ENCODE data around the gene PRKG2. TPM values are rescaled to one million over a fixed set of nuclear protein-coding genes. Genes with fewer than 3 reads are reported as not detected.

The PRKG2 gene
- polyA plus RNA-seq, 3 donors = 0.16 to 0.56 (median 0.29) TPM

DNA sequence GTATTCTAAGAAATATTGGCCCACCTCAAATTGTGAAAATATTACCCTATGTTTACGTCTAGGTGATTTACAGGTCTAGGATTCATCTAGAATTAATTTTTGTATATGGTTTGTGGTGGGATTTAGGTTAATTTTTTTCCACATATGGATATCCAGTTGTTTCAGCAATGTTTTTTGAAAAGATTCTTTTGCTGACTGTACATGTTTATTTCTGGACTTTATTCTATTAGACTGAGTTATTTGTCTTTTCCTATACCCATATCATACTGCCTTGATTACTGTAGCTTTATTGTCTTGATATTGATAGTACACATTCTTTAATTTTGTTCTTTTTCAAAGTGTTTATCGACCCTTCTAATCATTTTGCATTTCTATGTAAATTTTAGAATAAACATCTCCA is 83.5 kb downstream of the PRKG2 start:
- 77 to 94% (median 90%) methylated on average over 2 of the region's 2 CpGs for WGBS, 3 donors
- no peak overlapping the region for H3K27ac ChIP-seq (ENCODE audit: low read depth, low read length)

DNA sequence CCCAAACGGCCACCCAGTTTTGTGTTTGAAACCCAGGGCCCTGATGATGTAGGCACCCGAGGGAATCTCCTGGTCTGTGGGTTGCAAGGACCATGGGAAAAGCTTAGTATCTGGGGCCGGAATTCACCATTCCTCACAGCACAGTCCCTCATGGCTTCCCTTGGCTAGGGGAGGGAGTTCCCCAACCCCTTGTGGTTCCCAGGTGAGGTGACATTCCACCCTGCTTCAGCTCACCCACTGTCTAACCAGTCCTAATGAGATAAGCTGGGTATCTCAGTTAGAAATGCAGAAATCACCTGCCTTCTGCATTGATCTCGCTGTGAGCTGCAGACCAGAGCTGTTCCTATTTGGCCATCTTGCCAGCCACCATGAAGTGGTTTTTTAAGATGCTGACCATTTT is 84.0 kb downstream of the PRKG2 start:
- 74 to 85% (median 81%) methylated on average over 4 of the region's 4 CpGs for WGBS, 3 donors

DNA sequence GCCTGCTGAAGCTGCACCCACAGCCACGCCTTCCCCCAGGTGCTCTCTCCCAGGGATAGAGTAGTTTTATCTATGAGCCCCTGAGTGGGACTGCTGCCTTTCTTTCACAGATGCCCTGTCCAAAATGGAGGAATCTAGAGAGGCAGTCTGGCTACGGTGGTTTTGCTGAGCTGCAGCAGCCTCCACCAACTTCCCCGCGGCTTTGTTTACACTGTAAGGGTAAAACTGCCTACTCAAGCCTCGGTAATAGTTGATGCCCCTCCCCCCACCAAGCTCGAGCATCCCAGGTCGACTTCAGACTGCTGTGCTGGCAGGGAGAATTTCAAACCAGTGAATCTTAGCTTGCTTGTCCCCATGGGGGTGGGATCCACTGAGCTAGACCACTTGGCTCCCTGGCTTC is 84.5 kb downstream of the PRKG2 start:
- H3K27ac ChIP-seq (ENCODE audit: low read depth, low read length) = no peak overlapping the region
- WGBS, 3 donors = 48 to 66% (median 62%) methylated on average over 7 of the region's 7 CpGs

More for the DNA sequence above, 84.0 kb downstream of the PRKG2 start:
- no peak overlapping the region for H3K27ac ChIP-seq (ENCODE audit: low read depth, low read length)

DNA sequence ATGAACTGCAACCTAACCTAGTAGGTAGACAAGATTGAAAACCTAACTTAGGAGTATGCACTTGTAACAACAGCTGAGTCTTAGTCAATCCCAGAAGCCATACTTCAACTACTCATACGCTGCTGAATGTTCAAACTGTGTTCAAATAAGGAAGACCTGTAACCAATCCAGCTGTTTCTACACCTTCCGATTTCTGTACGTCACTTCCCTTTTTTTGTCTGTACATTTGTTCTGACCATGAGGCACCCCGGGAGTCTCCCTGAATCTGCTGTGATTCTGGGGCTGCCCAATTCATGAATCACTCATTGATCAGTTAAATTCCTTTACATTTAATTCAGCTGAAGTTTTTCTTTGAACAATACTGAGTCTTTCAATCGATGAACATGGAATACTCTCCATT is 95.0 kb downstream of the PRKG2 start:
- no peak overlapping the region for H3K27ac ChIP-seq (ENCODE audit: low read depth, low read length)
- 76 to 88% (median 76%) methylated on average over 5 of the region's 5 CpGs for WGBS, 3 donors

DNA sequence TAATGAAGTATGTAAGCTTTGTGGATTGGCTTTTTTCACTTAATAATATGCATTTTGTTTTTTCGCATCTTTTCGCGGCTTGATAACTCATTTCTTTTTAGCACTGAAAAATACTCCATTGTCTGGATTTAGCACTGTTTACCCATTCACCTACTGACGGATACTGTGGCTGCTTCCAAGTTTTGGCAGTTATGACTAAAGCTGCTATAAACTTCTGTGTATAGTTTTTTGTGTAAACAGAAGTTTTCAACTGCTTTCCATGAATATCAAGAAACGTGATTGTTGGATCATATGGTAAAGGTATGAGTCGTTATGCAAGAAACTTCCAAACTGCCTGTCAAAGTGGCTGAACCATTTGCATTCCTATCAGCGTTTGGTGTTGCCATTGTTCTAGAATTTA is 96.9 kb downstream of the PRKG2 start:
- H3K27ac ChIP-seq (ENCODE audit: low read depth, low read length) = no peak overlapping the region
- WGBS, 3 donors = 65 to 91% (median 85%) methylated on average over 7 of the region's 7 CpGs

DNA sequence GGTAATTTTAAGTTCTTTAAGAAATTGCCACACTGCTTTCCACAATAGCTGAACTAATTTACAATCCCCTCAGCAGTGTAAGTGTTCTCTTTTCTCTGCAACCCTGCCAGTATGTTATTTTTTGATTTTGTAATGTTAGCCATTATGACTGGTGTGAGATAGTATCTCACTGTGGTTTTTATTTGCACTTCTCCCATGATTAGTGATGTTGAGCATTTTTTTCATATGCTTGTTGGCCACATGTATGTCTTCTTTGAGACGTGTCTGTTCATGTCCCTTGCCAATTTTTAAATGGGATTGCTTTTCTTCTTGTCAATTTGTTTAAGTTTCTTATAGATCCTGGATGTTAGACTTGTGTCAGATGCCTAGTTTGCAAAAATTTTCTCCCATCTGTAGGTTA is 98.5 kb downstream of the PRKG2 start:
- no peak overlapping the region for H3K27ac ChIP-seq (ENCODE audit: low read depth, low read length)
- 53 to 60% (median 56%) methylated on average over 1 of the region's 1 CpG for WGBS, 3 donors

DNA sequence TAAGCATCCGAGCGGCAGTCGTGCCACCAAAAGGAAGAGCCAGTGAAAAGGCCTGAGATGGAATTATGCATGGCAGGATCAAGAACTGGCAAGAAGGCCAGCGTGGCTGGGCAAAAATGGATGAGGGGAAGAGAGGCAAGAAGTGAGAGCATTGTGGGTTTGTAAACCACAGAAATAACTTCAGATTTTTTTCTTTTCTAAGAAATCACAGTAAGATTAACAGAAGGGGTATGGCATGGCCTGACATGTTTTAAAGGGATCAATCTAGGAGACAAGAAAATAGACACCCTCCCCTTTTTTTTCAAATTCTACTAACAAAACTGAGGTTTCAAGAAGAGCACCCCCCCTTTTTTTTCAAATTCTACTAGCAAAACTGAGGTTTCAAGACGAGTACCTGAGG is 102.0 kb downstream of the PRKG2 start:
- H3K27ac ChIP-seq (ENCODE audit: low read depth, low read length) = no peak overlapping the region
- 82 to 92% (median 85%) methylated on average over 5 of the region's 5 CpGs for WGBS, 3 donors

DNA sequence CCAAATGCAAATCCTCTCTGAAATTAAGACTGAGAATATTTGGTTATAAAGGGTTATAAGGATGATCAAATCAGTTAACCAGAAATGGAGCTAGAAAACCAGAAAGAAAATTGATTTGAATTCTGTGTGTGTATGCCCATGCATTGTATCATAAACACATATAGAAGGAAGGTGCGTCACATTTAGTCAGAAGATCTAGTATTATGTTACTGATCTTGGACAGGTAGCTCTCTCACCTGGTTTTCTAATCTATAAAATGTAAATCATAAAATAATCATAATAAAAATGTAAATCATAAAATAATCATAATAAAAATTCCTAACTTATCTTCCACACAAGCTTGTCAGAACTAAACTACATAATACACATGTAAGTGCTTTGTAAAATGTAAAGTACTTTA is 105.7 kb downstream of the PRKG2 start:
- no peak overlapping the region for H3K27ac ChIP-seq (ENCODE audit: low read depth, low read length)
- 91 to 99% (median 97%) methylated on average over 1 of the region's 1 CpG for WGBS, 3 donors

DNA sequence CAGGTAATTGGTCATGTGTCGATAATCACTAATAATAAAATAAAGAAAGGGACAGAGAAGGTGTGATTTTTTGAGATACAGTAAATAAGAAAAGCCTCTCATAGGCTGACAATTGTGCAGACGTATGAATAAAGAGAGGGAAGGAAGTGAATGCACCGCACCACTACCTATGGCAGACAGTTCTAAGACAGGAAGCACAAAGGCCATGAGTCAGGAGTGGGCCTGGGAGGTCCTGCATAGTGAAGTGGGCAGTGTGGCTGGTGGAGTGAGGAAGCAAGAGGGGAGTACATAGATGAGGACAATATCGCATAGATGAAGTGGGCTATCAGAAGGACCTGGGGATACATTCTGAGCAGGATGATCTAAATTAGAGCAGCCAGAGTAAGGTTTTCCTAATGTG is 108.9 kb downstream of the PRKG2 start:
- H3K27ac ChIP-seq (ENCODE audit: low read depth, low read length) = no peak overlapping the region
- WGBS, 3 donors = 69 to 76% (median 75%) methylated on average over 4 of the region's 4 CpGs

DNA sequence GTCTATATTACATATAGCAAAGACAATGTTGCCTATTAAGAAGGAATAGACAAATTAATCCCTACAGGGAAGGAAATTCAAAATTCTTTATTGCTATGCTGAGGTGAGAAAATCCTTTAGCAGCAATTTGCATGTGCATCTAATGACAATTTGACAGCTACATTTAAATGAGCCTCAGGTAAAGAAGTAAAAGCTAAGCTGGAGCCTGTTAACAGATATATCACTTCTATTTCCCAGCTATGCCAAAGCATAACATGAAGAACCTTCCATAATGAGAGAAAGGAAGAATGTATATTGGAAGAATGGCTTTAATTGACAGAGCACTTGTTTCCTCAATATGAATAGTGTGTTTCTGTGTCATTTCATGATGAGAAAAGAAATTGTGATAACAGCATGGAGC is 112.9 kb downstream of the PRKG2 start:
- no peak overlapping the region for H3K27ac ChIP-seq (ENCODE audit: low read depth, low read length)

DNA sequence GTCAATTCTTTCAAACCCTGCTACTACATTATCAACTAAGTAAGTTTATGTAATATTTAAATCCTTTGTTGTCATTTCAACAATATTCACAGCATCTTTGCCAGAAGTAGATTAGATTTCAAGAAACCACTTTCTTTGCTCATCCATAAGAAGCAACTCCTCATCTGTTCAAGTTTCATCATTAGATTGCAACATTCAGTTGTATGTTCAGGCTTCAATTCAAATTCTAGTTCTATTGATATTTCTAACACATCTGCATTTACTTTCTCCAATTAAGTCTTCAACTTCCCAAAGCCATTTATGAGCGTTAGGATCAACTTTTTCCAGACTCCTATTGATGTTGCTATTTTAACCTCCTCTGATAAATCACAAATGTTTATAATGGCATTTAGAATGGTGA is 118.5 kb downstream of the PRKG2 start:
- no peak overlapping the region for H3K27ac ChIP-seq (ENCODE audit: low read depth, low read length)
- WGBS, 3 donors = 70 to 92% (median 87%) methylated on average over 1 of the region's 1 CpG

DNA sequence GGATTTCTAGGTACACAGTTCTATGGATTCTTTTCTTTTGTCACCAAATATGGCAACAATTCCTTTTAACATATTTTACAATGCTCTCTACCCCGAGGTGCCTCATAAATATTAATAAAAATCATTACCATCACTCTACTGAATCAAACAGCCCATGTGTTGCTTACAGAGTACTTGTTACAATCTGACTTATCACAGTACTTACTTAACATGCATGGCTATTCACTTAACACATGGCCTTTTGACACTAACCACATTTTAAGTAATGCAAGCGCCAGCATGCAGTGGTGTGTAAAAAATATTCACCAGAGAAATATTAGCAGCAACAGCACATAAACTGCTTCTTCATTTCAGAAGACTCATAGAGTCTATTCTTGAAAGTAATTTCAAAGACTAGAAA is 119.6 kb downstream of the PRKG2 start:
- no peak overlapping the region for H3K27ac ChIP-seq (ENCODE audit: low read depth, low read length)
- 69 to 85% (median 75%) methylated on average over 2 of the region's 2 CpGs for WGBS, 3 donors

DNA sequence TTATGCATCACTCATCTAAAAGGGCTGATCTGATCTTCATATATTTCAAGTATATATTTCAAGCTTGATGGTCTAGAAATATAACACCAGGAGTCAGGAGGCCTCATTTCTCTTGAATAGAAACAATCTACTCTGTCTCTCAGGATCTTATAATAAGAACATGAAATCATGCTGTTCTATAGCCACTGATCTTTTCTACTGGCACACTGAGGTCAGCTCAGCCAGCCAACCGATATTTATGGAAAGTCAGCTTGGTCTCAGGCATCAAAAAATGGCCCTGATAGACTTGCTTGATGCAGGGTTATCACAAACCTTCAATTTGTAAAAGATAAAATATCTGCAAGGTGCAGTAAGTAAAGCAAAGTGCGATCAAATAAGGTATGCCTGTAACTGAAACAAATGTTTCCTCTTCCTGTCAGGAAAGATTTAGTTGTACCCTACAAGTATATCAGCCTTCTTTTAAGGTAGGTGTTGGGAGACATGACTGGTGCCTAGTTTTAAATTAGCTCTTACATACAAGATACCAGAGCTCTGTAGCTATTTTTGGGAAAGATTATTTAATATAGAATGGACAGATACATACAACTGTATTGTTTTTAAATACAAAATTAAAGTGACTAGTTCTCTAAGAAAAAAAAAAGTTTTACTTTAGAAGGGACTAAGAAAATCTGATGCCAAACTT is 121.2 kb downstream of the PRKG2 start:
- WGBS, 3 donors = 72 to 84% (median 77%) methylated on average over 2 of the region's 2 CpGs
- H3K27ac ChIP-seq (ENCODE audit: low read depth, low read length) = no peak overlapping the region

DNA sequence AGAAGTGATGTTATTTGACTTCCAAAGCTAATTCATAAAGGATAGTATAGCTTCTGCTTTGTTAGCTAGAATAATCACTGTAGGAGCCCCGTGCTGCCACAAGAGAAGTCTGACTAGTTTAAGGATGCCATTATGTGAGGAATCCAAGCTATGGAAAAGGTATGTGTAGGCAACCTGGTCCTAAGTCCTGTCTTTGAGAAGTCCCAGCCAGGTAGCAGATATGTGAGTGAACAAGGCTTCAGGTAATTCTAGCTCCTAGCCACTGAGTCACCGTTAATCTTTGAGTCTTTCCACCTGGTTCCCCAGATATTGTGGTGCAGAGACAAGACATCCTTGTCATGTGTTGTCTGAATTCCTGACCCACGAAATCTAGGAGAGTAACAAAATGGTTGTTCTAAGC is 129.0 kb downstream of the PRKG2 start:
- WGBS, 3 donors = 72 to 89% (median 86%) methylated on average over 3 of the region's 3 CpGs
- H3K27ac ChIP-seq (ENCODE audit: low read depth, low read length) = no peak overlapping the region

DNA sequence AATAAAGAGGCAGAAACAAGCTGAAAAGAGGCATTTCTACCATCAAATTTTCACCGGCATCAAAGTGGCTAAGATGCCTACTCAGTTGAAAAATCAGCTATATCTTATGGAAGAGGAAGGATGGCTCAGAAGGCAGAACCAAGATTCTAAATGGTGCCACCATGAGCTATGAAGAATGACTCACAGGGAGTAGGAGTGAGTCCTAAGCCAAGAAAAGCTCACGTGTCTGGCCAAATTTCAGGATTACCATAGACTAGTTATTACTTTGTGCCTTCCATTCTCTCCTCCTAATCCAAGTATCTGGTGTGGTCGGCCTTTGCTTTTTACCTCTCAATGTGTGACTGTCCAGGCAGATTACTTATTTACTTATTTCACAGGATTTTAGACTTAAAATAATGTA is 129.7 kb downstream of the PRKG2 start:
- 72 to 73% (median 73%) methylated on average over 3 of the region's 3 CpGs for WGBS, 3 donors
- no peak overlapping the region for H3K27ac ChIP-seq (ENCODE audit: low read depth, low read length)

DNA sequence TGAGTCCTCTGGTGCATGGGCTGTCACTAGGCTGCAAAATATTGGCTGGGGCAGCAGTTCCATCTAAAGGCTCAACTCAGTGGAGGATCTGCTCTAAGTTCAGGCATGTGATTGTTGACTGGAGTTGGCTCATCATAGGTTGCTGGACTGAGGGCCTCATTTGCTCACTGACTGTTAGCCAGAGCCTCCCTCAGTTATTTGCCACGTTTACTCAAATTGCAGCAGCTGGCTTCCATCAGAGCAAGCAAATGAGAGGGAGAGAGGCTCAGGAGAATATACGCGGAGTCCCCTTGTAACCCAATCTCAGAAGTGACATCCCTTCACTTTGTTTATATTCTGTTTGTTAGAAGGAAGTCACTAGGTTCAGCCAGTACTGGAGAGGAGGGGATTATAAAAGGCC is 130.4 kb downstream of the PRKG2 start:
- H3K27ac ChIP-seq (ENCODE audit: low read depth, low read length) = no peak overlapping the region
- WGBS, 3 donors = 45 to 56% (median 48%) methylated on average over 3 of the region's 3 CpGs

DNA sequence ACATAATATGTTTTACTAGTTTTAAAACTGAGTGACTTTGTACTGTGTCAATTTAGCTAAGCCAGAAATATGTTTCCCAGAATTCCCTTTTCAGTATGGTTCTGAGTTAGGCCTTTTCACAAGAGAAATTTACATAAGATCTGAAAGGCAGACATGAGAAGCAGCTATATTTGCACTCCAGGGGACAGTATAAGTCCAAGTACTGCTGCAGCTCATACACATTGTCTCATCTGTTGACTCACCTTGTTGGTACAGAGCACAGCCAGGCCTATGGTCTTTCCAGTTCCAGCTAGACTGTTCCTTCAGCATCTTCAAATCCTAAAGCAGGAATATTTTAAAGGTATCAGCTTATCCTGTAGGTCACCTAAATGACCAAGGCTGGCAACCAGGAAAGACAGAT is 131.0 kb downstream of the PRKG2 start:
- no peak overlapping the region for H3K27ac ChIP-seq (ENCODE audit: low read depth, low read length)

DNA sequence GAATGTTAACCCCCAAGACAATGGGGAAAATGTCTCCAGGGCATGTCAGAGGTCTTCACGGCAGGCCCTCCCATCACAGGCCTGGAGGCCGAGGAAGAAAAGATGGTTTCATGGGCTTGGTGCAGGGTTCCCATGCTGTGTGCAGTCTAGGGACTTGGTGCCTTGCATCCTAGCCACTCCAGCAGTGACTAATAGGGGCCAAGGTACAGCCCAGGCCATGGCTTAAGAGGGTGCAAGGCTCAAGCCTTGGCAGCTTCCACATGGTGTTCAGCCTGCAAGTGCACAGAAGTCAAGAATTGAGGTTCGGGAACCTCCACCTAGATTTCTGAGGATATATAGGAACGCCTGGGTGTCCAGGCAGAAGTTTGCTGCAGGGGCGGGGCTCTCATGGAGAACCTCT is 133.9 kb downstream of the PRKG2 start:
- no peak overlapping the region for H3K27ac ChIP-seq (ENCODE audit: low read depth, low read length)
- WGBS, 3 donors = 79 to 97% (median 94%) methylated on average over 5 of the region's 5 CpGs

DNA sequence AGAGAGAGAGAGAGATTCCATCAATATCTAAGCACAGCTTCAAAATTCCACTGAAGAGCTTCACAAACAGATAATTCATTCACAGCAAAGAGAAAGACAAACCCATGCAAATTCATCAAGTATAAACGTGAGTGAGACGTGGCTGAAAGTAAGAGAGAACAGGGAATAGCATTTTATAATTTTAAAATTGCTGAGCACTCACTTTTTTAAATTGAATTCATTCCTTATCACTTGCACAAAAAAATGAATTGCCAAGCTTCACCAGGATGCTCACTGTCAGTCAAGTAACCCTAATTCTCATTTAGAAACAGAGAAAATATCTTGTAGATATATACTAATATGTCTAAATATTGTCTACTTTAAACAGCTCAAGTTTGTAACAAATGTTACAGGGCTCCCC is 144.0 kb downstream of the PRKG2 start:
- WGBS, 3 donors = 24 to 56% (median 48%) methylated on average over 2 of the region's 2 CpGs
- no peak overlapping the region for H3K27ac ChIP-seq (ENCODE audit: low read depth, low read length)

DNA sequence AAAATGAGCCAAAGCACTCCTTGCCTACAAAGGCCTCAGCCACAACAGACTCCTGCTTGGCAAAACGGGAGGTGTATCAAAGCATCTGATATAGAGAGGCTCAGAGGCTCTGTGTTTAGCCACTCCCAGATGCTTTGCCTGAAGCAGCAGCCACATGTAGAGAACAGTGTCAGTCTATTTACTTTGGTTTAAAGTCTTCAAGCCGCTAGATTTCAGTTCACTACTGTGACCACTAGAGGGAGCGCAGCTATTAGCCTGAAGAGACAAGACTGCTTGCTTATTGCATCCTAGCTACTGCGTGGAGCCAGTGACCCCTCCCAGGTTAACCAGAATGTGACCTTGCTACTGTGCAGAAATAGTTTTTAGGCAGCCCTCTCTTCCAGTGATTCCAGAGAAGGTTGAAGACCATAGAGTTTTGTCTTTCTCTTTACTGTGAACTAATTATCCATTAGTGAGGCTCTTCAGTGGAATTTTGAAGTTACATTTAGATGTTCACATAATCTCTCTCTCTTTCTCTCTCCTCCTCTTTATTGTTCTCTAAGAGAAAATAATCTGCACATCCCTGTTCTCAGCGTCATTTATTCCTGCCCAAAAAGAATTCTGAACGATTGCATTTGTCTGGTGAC is 145.2 kb downstream of the PRKG2 start:
- 7 to 12% (median 10%) methylated on average over 6 of the region's 6 CpGs for WGBS, 3 donors
- H3K27ac ChIP-seq (ENCODE audit: low read depth, low read length) = no peak overlapping the region

Measured in adipose tissue (tissue), 3 donors.